ENCODE data around the gene CCDC110. TPM values are rescaled to one million over a fixed set of nuclear protein-coding genes. Genes with fewer than 3 reads are reported as not detected.

CCDC110 gene
- total and polyA plus RNA-seq, 2 of the 13 experiments (the other 11 are each of a cell fraction or from before 2014, with no cell fraction given), result not detected

- POLR2A ChIA-PET, result no interaction called here
- in situ Hi-C loops (cut with HindIII; ENCODE audit: extremely low pct_ligation_motif_present, low pct_unique_long_range_greater_than_20kb), result loop anchor here (25.0 kb wide), 1 partner anchor 570 kb away; no protein-coding TSS in a partner anchor
Measured at GRCh38 chr4:185467101-185467500, 4.4 kb downstream of the CCDC110 start.

More at GRCh38 chr4:185467101-185467500, 4.4 kb downstream of the CCDC110 start:
- intact Hi-C loops (cut with micrococcal nuclease; ENCODE audit: unreplicated experiment), result no loop called here
- H3K36me3 ChIP-seq (replicated peaks in 1 of 2; ENCODE audit: control insufficient read depth in 1 of 2, insufficient read depth in 2 of 2, low read length in 2 of 2), result no peaks in the 10 kb centered on the region
- no peak for ATAC-seq
- H3K79me2 ChIP-seq (ENCODE audit: insufficient read depth, low read length), result no peaks in the 10 kb centered on the region
- no peaks in the 10 kb centered on the region for H4K20me1 ChIP-seq (ENCODE audit: insufficient read depth, low read length)
- TF ChIP-seq TGIF2 (CRISPR knock-in tag; IDR thresholded peaks at IDR 0.05) (no peak), TRIM22 (IDR thresholded peaks at IDR 0.05) (no peak), ZNF512B (CRISPR knock-in tag; IDR thresholded peaks at IDR 0.05; ENCODE audit: borderline replicate concordance) (no peak), ELF4 (CRISPR knock-in tag; IDR thresholded peaks at IDR 0.05; ENCODE audit: borderline replicate concordance) (no peak), TCF7L2 (IDR thresholded peaks at IDR 0.05; ENCODE audit: low read depth, low read length) (no peak), BRD4 (CRISPR knock-in tag; IDR thresholded peaks at IDR 0.05) (no peak), ZNF224 (CRISPR knock-in tag; IDR thresholded peaks at IDR 0.05) (no peak)
- H3K27me3 ChIP-seq (ENCODE audit: control insufficient read depth in 1 of 2, insufficient read depth in 2 of 2, low read length in 2 of 2), result peaks cover 0 to 63% of the 10 kb centered on the region in 2 experiments; a peak in 3 of 5 replicates
- BruUV-seq (replicated peaks), result no TSS peak
- peaks cover 9% of the 10 kb centered on the region for H3K4me1 ChIP-seq (ENCODE audit: insufficient read depth, low read length)
- 53% methylated on average over 4 of the region's 4 CpGs for WGBS (ENCODE audit: low lambda C conversion rate)
- no peak overlapping the region for H3K4me3 ChIP-seq (replicated peaks in 1 of 3; ENCODE audit: insufficient read depth in 1 of 3, low read depth in 2 of 3, low read length in 3 of 3)
- no peak overlapping the region for H3K4me2 ChIP-seq (ENCODE audit: low read depth, low read length)
- H3K9me3 ChIP-seq (ENCODE audit: low read length), result no peaks in the 10 kb centered on the region
- DNase-seq (ENCODE audit: low spot score), result no peak
- CTCF ChIA-PET (ENCODE audit: low intra/inter-chr PET ratio, low total read pairs), result no interaction called here
- FAIRE-seq, result no peak
- no peak overlapping the region for H2AFZ ChIP-seq (ENCODE audit: low read length)
- no peak overlapping the region for H3K9ac ChIP-seq (ENCODE audit: insufficient read depth, low read depth, low read length)
- no peak overlapping the region for H3K27ac ChIP-seq (ENCODE audit: extremely low read length, insufficient read depth, low read length)
